HCT116 (cell line): ENCODE results near the gene MEIS2. TPM values are rescaled to one million over a fixed set of nuclear protein-coding genes. Genes with fewer than 3 reads are reported as not detected.

Source experiments
- ATAC-seq: fragments of 200-7000 bp; cut with Tn5 transposase; 2 replicates; pipeline ENCODE4 v1.9.1; 2020; ENCODE audit warnings: mild to moderate bottlenecking, moderate library complexity
- BruUV-seq: library from RNA; stranded (reverse); fragments of 400-500 nt; replicated peaks from 2 replicates; lab custom pipeline; 2021; lab: Mats Ljungman, UMichigan
- CTCF ChIA-PET: fragments of 300-600 bp; sonication (Branson Sonifier 250); formaldehyde crosslinking; loops from one replicate; lab custom pipeline; 2021; ENCODE audit warnings: antibody characterized with exemption; lab: Charles Lee
- POLR2A ChIA-PET: fragments of 300-600, 350-600 bp; sonication (Branson Sonifier 250); formaldehyde crosslinking; loops from one replicate; lab custom pipeline; 2021; ENCODE audit warnings: antibody characterized with exemption; lab: Charles Lee
- RAD21 ChIA-PET, 2 experiments: fragments of 300-600 bp; sonication (Branson Sonifier 250); formaldehyde crosslinking; loops; one replicate each; lab custom pipeline; 2023; ENCODE audit warnings: low total read pairs in 2 of 2; ENCODE audit not compliant: uncharacterized antibody in 2 of 2, unreplicated experiment in 2 of 2, low non-redundant PET in 1 of 2; lab: Charles Lee
- DNase-seq: peaks from one replicate; pipeline ENCODE4 v3.0.0-alpha.2; 2010; ENCODE audit warnings: low read depth, low spot score
- H2AFZ ChIP-seq: fragments of 200-600 bp; shearing (Covaris generic), sonication (generic); 2 replicates; pipeline ENCODE4 v1.6.1; 2017; ENCODE audit warnings: low read depth, mixed run types, mixed read lengths, antibody characterized with exemption, low read length; ENCODE audit not compliant: poor library complexity, severe bottlenecking
- H3K27ac ChIP-seq: 2 replicates; pipeline ENCODE4 v1.5.1; 2012; ENCODE audit warnings: low read depth, low read length
- H3K27me3 ChIP-seq: fragments of 200-600 bp; sonication (generic); 2 replicates; pipeline ENCODE4 v1.6.1; 2016; ENCODE audit warnings: mixed run types, low read length, mixed read lengths; ENCODE audit not compliant: insufficient read depth
- H3K36me3 ChIP-seq, 2 experiments: fragments of 200-500 bp in 1 of 2; fragments of 200-600 bp in 1 of 2; sonication (Bioruptor generic) in 1 of 2; sonication (generic) in 1 of 2; 2 replicates each; pipeline versions ENCODE4 v1.5.1 to v1.6.1; 2014 to 2016; ENCODE audit warnings: low read length in 2 of 2, inconsistent platforms in 1 of 2, mixed read lengths in 1 of 2, mixed run types in 1 of 2; ENCODE audit not compliant: insufficient read depth in 2 of 2, control insufficient read depth in 1 of 2
- H3K4me1 ChIP-seq, 2 experiments: fragments of 200-600 bp in 1 of 2; sonication (generic) in 1 of 2; 2 replicates each; pipeline versions ENCODE4 v1.5.1 to v1.6.1; 2012 to 2017; ENCODE audit warnings: low read length in 2 of 2, inconsistent platforms in 1 of 2, mild to moderate bottlenecking in 1 of 2, mixed read lengths in 1 of 2, mixed run types in 1 of 2, moderate library complexity in 1 of 2; ENCODE audit not compliant: insufficient read depth in 2 of 2, control insufficient read depth in 1 of 2
- H3K4me2 ChIP-seq: fragments of 200-600 bp; sonication (generic); 2 replicates; pipeline ENCODE4 v1.6.1; 2017; ENCODE audit warnings: mixed run types, low read length, mixed read lengths
- H3K4me3 ChIP-seq, 2 experiments: fragments of 200-600 bp in 1 of 2; sonication (generic) in 1 of 2; replicated peaks in 1 of 2; 2 replicates each; pipeline ENCODE4 v1.5.1; 2011 to 2016; ENCODE audit warnings: low read length in 2 of 2, control low read depth in 1 of 2, low read depth in 1 of 2, mild to moderate bottlenecking in 1 of 2, mixed read lengths in 1 of 2, mixed run types in 1 of 2
- H3K79me2 ChIP-seq: fragments of 200-600 bp; sonication (generic); 2 replicates; pipeline ENCODE4 v1.6.1; 2017; ENCODE audit warnings: mild to moderate bottlenecking, mixed run types, low read length, moderate library complexity, mixed read lengths; ENCODE audit not compliant: insufficient read depth
- H3K9ac ChIP-seq: fragments of 200-600 bp; sonication (generic); 2 replicates; pipeline ENCODE4 v1.6.1; 2016; ENCODE audit warnings: low read length, mixed read lengths
- H3K9me2 ChIP-seq: fragments of 200-600 bp; sonication (generic), shearing (Covaris generic); 2 replicates; pipeline ENCODE4 v1.6.1; 2017; ENCODE audit warnings: mixed run types, mild to moderate bottlenecking, moderate library complexity; ENCODE audit not compliant: insufficient read depth
- H3K9me3 ChIP-seq, 2 experiments: fragments of 200-500 bp in 1 of 2; fragments of 200-600 bp in 1 of 2; sonication (Bioruptor generic) in 1 of 2; sonication (generic) in 1 of 2; 2 replicates each; pipeline ENCODE4 v1.6.1; 2014 to 2017; ENCODE audit warnings: low read length in 2 of 2, mixed read lengths in 2 of 2, inconsistent platforms in 1 of 2, low read depth in 1 of 2, mild to moderate bottlenecking in 1 of 2, mixed run types in 1 of 2, moderate library complexity in 1 of 2; ENCODE audit not compliant: control insufficient read depth in 1 of 2, insufficient read depth in 1 of 2
- H4K20me1 ChIP-seq: fragments of 200-600 bp; sonication (generic), shearing (Covaris generic); 2 replicates; pipeline ENCODE4 v1.6.1; 2017; ENCODE audit warnings: mixed run types, mild to moderate bottlenecking, moderate library complexity; ENCODE audit not compliant: insufficient read depth
- CBX3 ChIP-seq: IDR thresholded peaks from 2 replicates; pipeline ENCODE4 v1.6.1; 2012; ENCODE audit warnings: low read depth
- EZH2phosphoT487 ChIP-seq: fragments of 200-600 bp; IDR thresholded peaks from 2 replicates; pipeline ENCODE4 v1.6.1; 2018; ENCODE audit warnings: antibody characterized with exemption, borderline replicate concordance
- FOSL1 ChIP-seq: IDR thresholded peaks from 2 replicates; pipeline ENCODE4 v1.6.1; 2012; ENCODE audit warnings: low read depth
- POLR2A ChIP-seq: IDR thresholded peaks from 2 replicates; pipeline ENCODE4 v1.7.0; 2011; ENCODE audit warnings: borderline replicate concordance; ENCODE audit not compliant: insufficient read depth, insufficient read length; ENCODE audit errors: extremely low read depth
- POLR2AphosphoS5 ChIP-seq: IDR thresholded peaks from 2 replicates; pipeline ENCODE4 v1.6.1; 2011; ENCODE audit warnings: mild to moderate bottlenecking, low read depth, low read length, moderate library complexity
- RAD21 ChIP-seq: IDR thresholded peaks from 2 replicates; pipeline ENCODE4 v1.6.1; 2012; ENCODE audit warnings: low read depth, mild to moderate bottlenecking
- SIN3A ChIP-seq: IDR thresholded peaks from 2 replicates; pipeline ENCODE4 v1.6.1; 2012; ENCODE audit warnings: low read depth
- SRF ChIP-seq: IDR thresholded peaks from 2 replicates; pipeline ENCODE4 v1.6.1; 2012; ENCODE audit warnings: low read depth
- ZFX ChIP-seq: fragments of 450-650 bp; IDR thresholded peaks from 2 replicates; pipeline ENCODE4 v1.6.1; 2017
- ZNF274 ChIP-seq: fragments of 200-500 bp; sonication (Bioruptor generic); IDR thresholded peaks from 2 replicates; pipeline ENCODE4 v1.6.1; 2014; ENCODE audit warnings: mild to moderate bottlenecking, low read depth, low read length, inconsistent platforms
- intact Hi-C: fragments of 100-400 bp; cut with micrococcal nuclease; formaldehyde crosslinking; loops from 2 replicates; pipeline ENCODE4 v1.10.0; 2022
- total RNA-seq: library from RNA; stranded (reverse); gene quantifications from one replicate; pipeline ENCODE4 v1.2.1, GENCODE V29; 2021; ENCODE audit not compliant: unreplicated experiment
- TF ChIP-seq, protein P1 (sequence below), 3 experiments: fragments of 200-600 bp in 1 of 3; sonication (generic) in 1 of 3; IDR thresholded peaks in 2 of 3; conservative IDR thresholded peaks in 1 of 3; 2 replicates each; pipeline ENCODE4 v1.5.1; 2012 to 2017; ENCODE audit warnings: low read depth in 2 of 3, low read length in 2 of 3, antibody characterized with exemption in 1 of 3, borderline replicate concordance in 1 of 3, control low read depth in 1 of 3, mild to moderate bottlenecking in 1 of 3, mixed read lengths in 1 of 3, mixed run types in 1 of 3, moderate library complexity in 1 of 3; ENCODE audit not compliant: insufficient read depth in 1 of 3
- TF ChIP-seq, protein P2 (sequence below): IDR thresholded peaks from 2 replicates; pipeline ENCODE4 v1.6.1; 2012
- TF ChIP-seq, protein P3 (sequence below): IDR thresholded peaks from 2 replicates; pipeline ENCODE4 v1.6.1; 2012
- TF ChIP-seq, protein P4 (sequence below): IDR thresholded peaks from 2 replicates; pipeline ENCODE4 v1.6.1; 2012; ENCODE audit warnings: low read depth

Gene MEIS2
- total RNA-seq, 1 experiment from 2014 or later, result 11.5 TPM

DNA sequence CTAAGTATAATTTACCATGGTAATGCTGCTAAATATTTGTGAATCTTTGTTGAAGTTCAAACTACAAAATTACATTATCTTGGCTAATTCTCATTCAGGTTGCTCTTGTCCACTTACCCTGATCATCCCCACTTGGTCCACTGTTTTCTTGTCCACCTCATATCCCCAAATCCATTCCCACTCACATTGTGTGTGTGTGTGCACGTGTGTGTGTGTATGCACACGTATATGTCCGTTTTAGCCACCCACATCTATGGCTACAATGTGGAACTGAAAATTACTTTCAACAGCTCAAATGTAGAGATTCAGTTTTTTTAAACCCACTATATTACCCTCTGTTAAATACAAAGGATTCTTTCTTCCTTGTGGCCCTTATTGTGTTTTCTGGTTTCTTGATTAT, 15.2 kb upstream of the MEIS2 start:
- BruUV-seq, result no TSS peak
- Histone ChIP-seq H3K9me3 (no peaks in the 10 kb centered on the region), H2AFZ (no peak overlapping the region), H3K9ac (no peak overlapping the region), H3K27ac (no peak overlapping the region), H3K4me3 (no peak overlapping the region), H3K79me2 (no peaks in the 10 kb centered on the region), H3K36me3 (no peaks in the 10 kb centered on the region), H3K4me2 (no peak overlapping the region), H4K20me1 (no peaks in the 10 kb centered on the region), H3K4me1 (no peaks in the 10 kb centered on the region), H3K27me3 (no peaks in the 10 kb centered on the region), H3K9me2 (no peaks in the 10 kb centered on the region)
- ChIA-PET CTCF (no interaction called here), POLR2A (no interaction called here), RAD21 (no interaction called here)
- intact Hi-C loops, result no loop called here
- no peak for ATAC-seq
- no peak for DNase-seq
- TF ChIP-seq ZFX, result no peak
- TF ChIP-seq EZH2phosphoT487, result no peak
- no peak for TF ChIP-seq FOSL1
- TF ChIP-seq, protein P1, sequence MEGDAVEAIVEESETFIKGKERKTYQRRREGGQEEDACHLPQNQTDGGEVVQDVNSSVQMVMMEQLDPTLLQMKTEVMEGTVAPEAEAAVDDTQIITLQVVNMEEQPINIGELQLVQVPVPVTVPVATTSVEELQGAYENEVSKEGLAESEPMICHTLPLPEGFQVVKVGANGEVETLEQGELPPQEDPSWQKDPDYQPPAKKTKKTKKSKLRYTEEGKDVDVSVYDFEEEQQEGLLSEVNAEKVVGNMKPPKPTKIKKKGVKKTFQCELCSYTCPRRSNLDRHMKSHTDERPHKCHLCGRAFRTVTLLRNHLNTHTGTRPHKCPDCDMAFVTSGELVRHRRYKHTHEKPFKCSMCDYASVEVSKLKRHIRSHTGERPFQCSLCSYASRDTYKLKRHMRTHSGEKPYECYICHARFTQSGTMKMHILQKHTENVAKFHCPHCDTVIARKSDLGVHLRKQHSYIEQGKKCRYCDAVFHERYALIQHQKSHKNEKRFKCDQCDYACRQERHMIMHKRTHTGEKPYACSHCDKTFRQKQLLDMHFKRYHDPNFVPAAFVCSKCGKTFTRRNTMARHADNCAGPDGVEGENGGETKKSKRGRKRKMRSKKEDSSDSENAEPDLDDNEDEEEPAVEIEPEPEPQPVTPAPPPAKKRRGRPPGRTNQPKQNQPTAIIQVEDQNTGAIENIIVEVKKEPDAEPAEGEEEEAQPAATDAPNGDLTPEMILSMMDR (IDR thresholded peaks at IDR 0.05 in 2 of 3, conservative IDR thresholded peaks at IDR 0.05 in 1 of 3; ENCODE audit: borderline replicate concordance in 1 of 3, insufficient read depth in 1 of 3, low read depth in 2 of 3, low read length in 2 of 3), result no peak
- TF ChIP-seq POLR2A, result no peak

DNA sequence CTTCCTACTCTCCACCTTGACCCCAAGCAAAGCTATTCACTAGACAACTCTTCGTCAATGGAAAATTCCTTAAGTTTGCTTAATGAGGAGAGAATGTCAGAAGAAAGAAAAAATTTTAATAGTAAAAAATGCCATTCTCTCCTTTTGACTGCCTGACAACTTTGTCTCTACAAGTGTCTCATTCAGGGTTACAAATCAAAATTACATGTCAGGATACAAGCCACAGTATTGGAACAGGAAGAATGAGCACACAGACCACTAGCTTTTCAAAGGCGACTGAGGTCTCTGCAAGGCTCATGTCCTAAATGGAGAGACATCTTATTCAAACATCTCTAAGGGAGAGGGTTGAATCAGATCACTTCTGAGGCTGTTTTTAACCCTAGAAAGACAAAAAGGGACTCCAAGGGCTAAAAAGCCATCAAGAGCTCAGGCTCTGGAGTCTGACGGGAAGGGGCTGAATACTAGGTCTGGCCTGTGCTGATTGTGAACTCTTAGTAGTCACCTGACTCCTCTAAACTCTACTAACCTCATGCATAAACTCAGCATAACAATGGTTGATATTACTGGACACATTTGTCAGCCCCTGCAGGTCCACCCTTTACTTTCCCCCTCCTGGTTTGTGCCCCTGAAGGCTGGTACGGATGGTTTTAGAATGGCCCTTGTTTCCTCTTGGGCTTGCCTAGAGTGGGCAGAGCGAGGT, 12.8 kb upstream of the MEIS2 start:
- RAD21 ChIA-PET, result no interaction called here
- H3K27me3 ChIP-seq, result no peaks in the 10 kb centered on the region
- intact Hi-C loops, result no loop called here
- H3K4me1 ChIP-seq, result no peaks in the 10 kb centered on the region
- no peak overlapping the region for H3K4me2 ChIP-seq
- no peaks in the 10 kb centered on the region for H3K9me3 ChIP-seq
- no peaks in the 10 kb centered on the region for H3K36me3 ChIP-seq
- ATAC-seq, result no peak
- no peak for TF ChIP-seq CBX3
- TF ChIP-seq POLR2A, result no peak
- TF ChIP-seq, protein P2, sequence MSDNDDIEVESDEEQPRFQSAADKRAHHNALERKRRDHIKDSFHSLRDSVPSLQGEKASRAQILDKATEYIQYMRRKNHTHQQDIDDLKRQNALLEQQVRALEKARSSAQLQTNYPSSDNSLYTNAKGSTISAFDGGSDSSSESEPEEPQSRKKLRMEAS, result no peak
- no peak for TF ChIP-seq POLR2AphosphoS5
- no peak for TF ChIP-seq RAD21
- no peak for TF ChIP-seq SIN3A
- TF ChIP-seq ZNF274, result no peak
- TF ChIP-seq FOSL1, result no peak
- TF ChIP-seq, protein P3, sequence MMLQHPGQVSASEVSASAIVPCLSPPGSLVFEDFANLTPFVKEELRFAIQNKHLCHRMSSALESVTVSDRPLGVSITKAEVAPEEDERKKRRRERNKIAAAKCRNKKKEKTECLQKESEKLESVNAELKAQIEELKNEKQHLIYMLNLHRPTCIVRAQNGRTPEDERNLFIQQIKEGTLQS, result no peak
- TF ChIP-seq ZFX, result no peak
- no peak for TF ChIP-seq SRF
- TF ChIP-seq, protein P4, sequence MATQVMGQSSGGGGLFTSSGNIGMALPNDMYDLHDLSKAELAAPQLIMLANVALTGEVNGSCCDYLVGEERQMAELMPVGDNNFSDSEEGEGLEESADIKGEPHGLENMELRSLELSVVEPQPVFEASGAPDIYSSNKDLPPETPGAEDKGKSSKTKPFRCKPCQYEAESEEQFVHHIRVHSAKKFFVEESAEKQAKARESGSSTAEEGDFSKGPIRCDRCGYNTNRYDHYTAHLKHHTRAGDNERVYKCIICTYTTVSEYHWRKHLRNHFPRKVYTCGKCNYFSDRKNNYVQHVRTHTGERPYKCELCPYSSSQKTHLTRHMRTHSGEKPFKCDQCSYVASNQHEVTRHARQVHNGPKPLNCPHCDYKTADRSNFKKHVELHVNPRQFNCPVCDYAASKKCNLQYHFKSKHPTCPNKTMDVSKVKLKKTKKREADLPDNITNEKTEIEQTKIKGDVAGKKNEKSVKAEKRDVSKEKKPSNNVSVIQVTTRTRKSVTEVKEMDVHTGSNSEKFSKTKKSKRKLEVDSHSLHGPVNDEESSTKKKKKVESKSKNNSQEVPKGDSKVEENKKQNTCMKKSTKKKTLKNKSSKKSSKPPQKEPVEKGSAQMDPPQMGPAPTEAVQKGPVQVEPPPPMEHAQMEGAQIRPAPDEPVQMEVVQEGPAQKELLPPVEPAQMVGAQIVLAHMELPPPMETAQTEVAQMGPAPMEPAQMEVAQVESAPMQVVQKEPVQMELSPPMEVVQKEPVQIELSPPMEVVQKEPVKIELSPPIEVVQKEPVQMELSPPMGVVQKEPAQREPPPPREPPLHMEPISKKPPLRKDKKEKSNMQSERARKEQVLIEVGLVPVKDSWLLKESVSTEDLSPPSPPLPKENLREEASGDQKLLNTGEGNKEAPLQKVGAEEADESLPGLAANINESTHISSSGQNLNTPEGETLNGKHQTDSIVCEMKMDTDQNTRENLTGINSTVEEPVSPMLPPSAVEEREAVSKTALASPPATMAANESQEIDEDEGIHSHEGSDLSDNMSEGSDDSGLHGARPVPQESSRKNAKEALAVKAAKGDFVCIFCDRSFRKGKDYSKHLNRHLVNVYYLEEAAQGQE, result no peak
- TF ChIP-seq, all 23 proteins: peak for 0
- Histone ChIP-seq H3K79me2 (no peaks in the 10 kb centered on the region), H3K4me3 (no peak overlapping the region), H4K20me1 (no peaks in the 10 kb centered on the region), H3K27ac (no peak overlapping the region), H2AFZ (no peak overlapping the region), H3K9ac (no peak overlapping the region), H3K9me2 (no peaks in the 10 kb centered on the region)
- DNase-seq, result no peak
- POLR2A ChIA-PET, result no interaction called here
- no TSS peak for BruUV-seq
- CTCF ChIA-PET, result no interaction called here
